NCI-H1694 treated with DMSO at 0.1 percent for 48 hours (cell line): ENCODE measurements around the gene ZBTB20.

Experiments
- DNase-seq: peaks from one replicate; lab custom pipeline; 2025; lab: John Stamatoyannopoulos, UW

ZBTB20 gene

GRCh38 chr3:114525278-114525677 lies 621.8 kb downstream of the ZBTB20 start:
- no peak for DNase-seq

- DNase-seq: no peak
Measured at GRCh38 chr3:114519415-114519814, 627.7 kb downstream of the ZBTB20 start.

GRCh38 chr3:114518206-114518808 lies 628.8 kb downstream of the ZBTB20 start:
- no peak for DNase-seq

- no peak for DNase-seq
Measured at GRCh38 chr3:114510201-114510600, 636.9 kb downstream of the ZBTB20 start.

GRCh38 chr3:114509756-114510155 lies 637.3 kb downstream of the ZBTB20 start:
- no peak for DNase-seq

- no peak for DNase-seq
Measured at GRCh38 chr3:114508976-114509375, 638.1 kb downstream of the ZBTB20 start.

- no peak for DNase-seq
Measured at GRCh38 chr3:114508208-114508607, 638.9 kb downstream of the ZBTB20 start.

- DNase-seq: no peak
Measured at GRCh38 chr3:114506591-114507300, 640.3 kb downstream of the ZBTB20 start.

GRCh38 chr3:114504941-114505628 lies 642.0 kb downstream of the ZBTB20 start:
- no peak for DNase-seq

GRCh38 chr3:114502204-114502603 lies 644.9 kb downstream of the ZBTB20 start:
- no peak for DNase-seq

GRCh38 chr3:114499976-114500375 lies 647.1 kb downstream of the ZBTB20 start:
- no peak for DNase-seq

GRCh38 chr3:114498539-114499370 lies 648.3 kb downstream of the ZBTB20 start:
- no peak for DNase-seq

GRCh38 chr3:114496874-114497273 lies 650.2 kb downstream of the ZBTB20 start:
- no peak for DNase-seq

- DNase-seq: no peak
Measured at GRCh38 chr3:114496466-114496865, 650.6 kb downstream of the ZBTB20 start.

GRCh38 chr3:114496021-114496434 lies 651.1 kb downstream of the ZBTB20 start:
- DNase-seq: no peak

- no peak for DNase-seq
Measured at GRCh38 chr3:114494498-114494897, 652.6 kb downstream of the ZBTB20 start.

- no peak for DNase-seq
Measured at GRCh38 chr3:114490829-114491228, 656.3 kb downstream of the ZBTB20 start.

- DNase-seq: no peak
Measured at GRCh38 chr3:114487502-114487901, 659.6 kb downstream of the ZBTB20 start.

- no peak for DNase-seq
Measured at GRCh38 chr3:114484919-114485318, 662.2 kb downstream of the ZBTB20 start.

GRCh38 chr3:114481113-114481512 lies 666.0 kb downstream of the ZBTB20 start:
- DNase-seq: no peak

- DNase-seq: no peak
Measured at GRCh38 chr3:114480442-114480841, 666.6 kb downstream of the ZBTB20 start.

- no peak for DNase-seq
Measured at GRCh38 chr3:114478801-114479200, 668.3 kb downstream of the ZBTB20 start.
